COLO829 (cell line): ENCODE data around the gene C1orf159.

ENCODE experiments used
- DNase-seq: peaks from one replicate; pipeline ENCODE4 v3.0.0; 2012; ENCODE audit warnings: low spot score

C1orf159 gene

GRCh38 chr1:1038694-1039093, 77.2 kb downstream of the C1orf159 start:
- DNase-seq: no peak

- DNase-seq: no peak
Observed at GRCh38 chr1:1037366-1038327, 78.2 kb downstream of the C1orf159 start.

- DNase-seq: no peak
Observed at GRCh38 chr1:1035291-1035943, 80.5 kb downstream of the C1orf159 start.

GRCh38 chr1:1034439-1034781, 81.5 kb downstream of the C1orf159 start:
- DNase-seq: no peak

- no peak for DNase-seq
Observed at GRCh38 chr1:1033731-1034438, 82.0 kb downstream of the C1orf159 start.

- DNase-seq: no peak
Observed at GRCh38 chr1:1033009-1033587, 82.8 kb downstream of the C1orf159 start.

GRCh38 chr1:1032424-1032823, 83.5 kb downstream of the C1orf159 start:
- no peak for DNase-seq
